AG10803 (cell line): ENCODE results near the gene KLF12.

Experiments
- DNase-seq: peaks from one replicate; pipeline ENCODE4 v3.0.0; 2010; ENCODE audit warnings: low read depth
- H3K4me3 ChIP-seq: 2 replicates; pipeline ENCODE4 v1.5.1; 2011; ENCODE audit warnings: mild to moderate bottlenecking, low read length, control low read depth
- CTCF ChIP-seq: conservative IDR thresholded peaks from 2 replicates; pipeline ENCODE4 v1.5.1; 2011; ENCODE audit warnings: mild to moderate bottlenecking, low read length, control low read depth, inconsistent platforms

The KLF12 gene

DNA sequence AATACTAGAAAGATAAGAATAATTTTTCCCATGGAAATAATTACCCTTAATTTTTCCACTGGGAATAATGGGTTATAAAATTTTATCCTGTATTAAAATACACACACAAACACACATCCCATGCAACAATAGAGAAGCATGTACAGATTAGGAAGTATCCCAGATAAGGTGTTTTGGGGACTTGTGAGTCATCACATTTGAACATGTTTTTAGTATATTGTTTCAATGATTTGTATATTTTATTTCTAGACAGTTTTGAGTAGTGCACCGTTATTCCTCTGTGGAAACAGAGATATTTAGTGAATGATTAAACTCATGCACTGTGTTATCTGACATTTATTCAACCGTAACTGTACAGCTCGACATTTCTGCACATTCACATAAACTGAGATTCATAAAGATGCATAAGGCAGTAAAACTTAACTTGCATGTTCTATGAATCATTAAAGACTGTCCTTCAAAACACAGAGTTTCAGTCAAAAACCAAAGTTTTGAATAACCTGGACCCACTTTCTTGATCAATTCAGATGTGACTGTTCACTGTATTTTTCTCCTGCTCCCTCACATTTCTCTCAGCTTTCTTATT, 30.1 kb downstream of the KLF12 start:
- TF ChIP-seq CTCF: no peak
- no peak for DNase-seq
- no peak overlapping the region for H3K4me3 ChIP-seq

DNA sequence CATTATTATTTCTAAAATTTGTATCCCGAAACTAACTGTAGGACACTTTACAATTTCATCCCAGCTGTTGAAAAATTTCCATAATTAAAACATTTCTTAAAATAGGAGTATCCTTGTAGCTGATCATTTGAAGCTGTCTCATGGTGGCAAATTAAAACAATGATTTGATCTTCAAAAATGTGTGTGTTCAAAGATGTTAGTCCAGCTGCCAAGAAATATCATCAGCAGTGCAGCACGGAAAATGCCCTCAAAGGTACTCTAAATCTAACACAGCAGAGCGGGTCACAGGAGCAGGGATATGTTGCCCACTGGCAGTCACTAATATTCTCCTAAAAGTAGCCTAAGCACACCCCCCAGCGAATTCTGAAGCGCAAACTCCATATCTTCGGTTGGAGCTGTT, 31.0 kb downstream of the KLF12 start:
- no peak for DNase-seq
- no peak for TF ChIP-seq CTCF

DNA sequence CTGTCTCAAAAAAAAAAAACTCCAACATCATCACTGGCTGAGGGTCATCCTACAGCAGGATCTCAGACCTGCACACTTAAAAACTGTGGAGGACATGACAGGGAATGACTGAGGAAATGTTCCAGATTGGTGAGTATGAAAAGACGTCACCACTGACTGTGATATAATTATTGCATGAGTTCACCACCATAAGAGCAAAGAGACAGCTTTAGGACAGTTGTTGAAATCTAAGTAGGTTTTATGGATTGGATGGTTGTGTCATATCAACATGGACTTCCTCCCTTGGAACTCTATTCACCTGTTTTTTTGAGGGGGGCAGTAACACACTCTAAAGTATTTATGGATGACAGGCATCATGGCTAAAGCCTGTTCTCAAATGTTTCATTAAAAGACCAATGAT, 31.5 kb downstream of the KLF12 start:
- no peak overlapping the region for H3K4me3 ChIP-seq
- DNase-seq: no peak
- TF ChIP-seq CTCF: no peak

More for the DNA sequence above, 31.0 kb downstream of the KLF12 start:
- no peak overlapping the region for H3K4me3 ChIP-seq

DNA sequence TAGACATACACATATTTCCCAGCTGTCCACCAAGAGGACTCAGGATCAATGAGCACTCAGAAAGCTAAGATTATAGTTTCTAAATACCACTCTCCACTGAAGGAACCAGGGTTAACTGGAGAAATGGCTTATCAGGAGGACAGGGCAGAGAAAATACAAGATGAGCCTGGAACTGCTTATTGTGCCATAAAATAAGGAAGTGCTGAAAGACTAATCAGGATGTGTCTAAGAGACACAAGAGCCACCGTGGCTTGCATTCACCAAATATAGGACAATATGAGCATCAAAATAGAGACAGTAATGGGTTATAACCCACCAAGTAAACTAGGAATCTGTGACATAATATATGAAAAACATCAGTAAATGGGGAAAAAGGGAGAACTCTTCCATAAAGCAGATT, 32.8 kb downstream of the KLF12 start:
- TF ChIP-seq CTCF: no peak
- no peak for DNase-seq
- H3K4me3 ChIP-seq: no peak overlapping the region

DNA sequence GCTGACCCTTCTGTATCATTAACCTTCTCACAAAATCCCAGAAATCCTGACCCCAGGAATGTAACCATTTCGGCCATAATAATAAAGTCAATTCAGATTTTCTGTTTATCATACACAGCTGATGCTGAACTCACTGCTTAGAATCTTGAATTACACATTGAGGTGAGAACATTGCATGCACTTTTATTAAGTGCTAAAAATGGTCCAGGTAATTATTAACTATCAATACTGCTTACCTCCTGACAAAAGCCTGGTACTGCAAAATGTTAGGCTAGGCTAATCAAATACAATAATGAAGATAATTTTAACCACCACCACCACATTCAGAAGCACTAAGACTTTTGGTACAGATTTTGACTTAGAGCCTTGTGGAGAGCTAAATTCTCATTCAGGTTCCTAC, 36.1 kb downstream of the KLF12 start:
- no peak overlapping the region for H3K4me3 ChIP-seq
- DNase-seq: no peak
- TF ChIP-seq CTCF: no peak

- no peak overlapping the region for H3K4me3 ChIP-seq
- DNase-seq: no peak
- TF ChIP-seq CTCF: no peak
Measured at GRCh38 chr13:74097116-74097515, 37.1 kb downstream of the KLF12 start.

GRCh38 chr13:74093691-74094090, 40.5 kb downstream of the KLF12 start:
- TF ChIP-seq CTCF: no peak
- no peak overlapping the region for H3K4me3 ChIP-seq
- DNase-seq: peak; percentile 39
